GM23248 (cell line): ENCODE results near the gene CENPC.

Experiments used
- EZH2 ChIP-seq: fragments of 200-600 bp; sonication (generic); IDR thresholded peaks from 2 replicates; pipeline ENCODE4 v1.6.1; 2018; ENCODE audit warnings: antibody characterized with exemption, mild to moderate bottlenecking; ENCODE audit not compliant: insufficient read depth, poor library complexity, severe bottlenecking
- EZH2phosphoT487 ChIP-seq: fragments of 200-600 bp; sonication (generic); IDR thresholded peaks from 2 replicates; pipeline ENCODE4 v1.6.1; 2018; ENCODE audit warnings: antibody characterized with exemption, moderate library complexity, mild to moderate bottlenecking, low read depth; ENCODE audit not compliant: insufficient read depth

DNA sequence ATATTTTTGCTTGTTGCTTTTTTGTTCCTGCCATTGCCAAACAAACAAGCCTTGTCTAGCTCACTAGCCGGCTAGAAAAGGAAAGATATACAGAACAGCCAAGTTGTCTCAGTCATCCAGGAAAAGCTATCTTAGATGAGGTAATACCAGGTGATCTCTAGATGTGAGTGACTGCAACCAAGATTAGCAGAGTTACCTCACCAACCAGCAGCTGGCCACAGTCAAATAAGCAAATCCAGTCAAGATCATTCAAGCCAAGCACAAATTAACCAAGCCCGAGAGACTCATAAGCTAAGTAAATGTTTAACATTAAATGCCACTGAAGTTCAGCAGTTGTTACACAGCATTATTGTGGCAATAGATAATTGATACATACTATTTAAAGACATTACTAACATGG lies 108.6 kb downstream of the CENPC start:
- TF ChIP-seq EZH2 (no peak), EZH2phosphoT487 (no peak)
